ENCODE measurements around the gene MAPKBP1.

- TF ChIP-seq, protein P1, sequence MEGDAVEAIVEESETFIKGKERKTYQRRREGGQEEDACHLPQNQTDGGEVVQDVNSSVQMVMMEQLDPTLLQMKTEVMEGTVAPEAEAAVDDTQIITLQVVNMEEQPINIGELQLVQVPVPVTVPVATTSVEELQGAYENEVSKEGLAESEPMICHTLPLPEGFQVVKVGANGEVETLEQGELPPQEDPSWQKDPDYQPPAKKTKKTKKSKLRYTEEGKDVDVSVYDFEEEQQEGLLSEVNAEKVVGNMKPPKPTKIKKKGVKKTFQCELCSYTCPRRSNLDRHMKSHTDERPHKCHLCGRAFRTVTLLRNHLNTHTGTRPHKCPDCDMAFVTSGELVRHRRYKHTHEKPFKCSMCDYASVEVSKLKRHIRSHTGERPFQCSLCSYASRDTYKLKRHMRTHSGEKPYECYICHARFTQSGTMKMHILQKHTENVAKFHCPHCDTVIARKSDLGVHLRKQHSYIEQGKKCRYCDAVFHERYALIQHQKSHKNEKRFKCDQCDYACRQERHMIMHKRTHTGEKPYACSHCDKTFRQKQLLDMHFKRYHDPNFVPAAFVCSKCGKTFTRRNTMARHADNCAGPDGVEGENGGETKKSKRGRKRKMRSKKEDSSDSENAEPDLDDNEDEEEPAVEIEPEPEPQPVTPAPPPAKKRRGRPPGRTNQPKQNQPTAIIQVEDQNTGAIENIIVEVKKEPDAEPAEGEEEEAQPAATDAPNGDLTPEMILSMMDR (IDR thresholded peaks at IDR 0.05) = no peak
- no peak for TF ChIP-seq POLR2A (IDR thresholded peaks at IDR 0.05)
These were observed 47.5 kb downstream of the MAPKBP1 start for GRCh38 chr15:41821831-41822230.
